GM19240 (cell line): ENCODE data around the gene RXRA.

Source experiments
- DNase-seq: peaks from one replicate; pipeline ENCODE4 v3.0.0; 2011; ENCODE audit warnings: low spot score; ENCODE audit not compliant: insufficient read length

Gene RXRA

GRCh38 chr9:134323741-134324358, 2.4 kb upstream of the RXRA start:
- DNase-seq = no peak

DNA sequence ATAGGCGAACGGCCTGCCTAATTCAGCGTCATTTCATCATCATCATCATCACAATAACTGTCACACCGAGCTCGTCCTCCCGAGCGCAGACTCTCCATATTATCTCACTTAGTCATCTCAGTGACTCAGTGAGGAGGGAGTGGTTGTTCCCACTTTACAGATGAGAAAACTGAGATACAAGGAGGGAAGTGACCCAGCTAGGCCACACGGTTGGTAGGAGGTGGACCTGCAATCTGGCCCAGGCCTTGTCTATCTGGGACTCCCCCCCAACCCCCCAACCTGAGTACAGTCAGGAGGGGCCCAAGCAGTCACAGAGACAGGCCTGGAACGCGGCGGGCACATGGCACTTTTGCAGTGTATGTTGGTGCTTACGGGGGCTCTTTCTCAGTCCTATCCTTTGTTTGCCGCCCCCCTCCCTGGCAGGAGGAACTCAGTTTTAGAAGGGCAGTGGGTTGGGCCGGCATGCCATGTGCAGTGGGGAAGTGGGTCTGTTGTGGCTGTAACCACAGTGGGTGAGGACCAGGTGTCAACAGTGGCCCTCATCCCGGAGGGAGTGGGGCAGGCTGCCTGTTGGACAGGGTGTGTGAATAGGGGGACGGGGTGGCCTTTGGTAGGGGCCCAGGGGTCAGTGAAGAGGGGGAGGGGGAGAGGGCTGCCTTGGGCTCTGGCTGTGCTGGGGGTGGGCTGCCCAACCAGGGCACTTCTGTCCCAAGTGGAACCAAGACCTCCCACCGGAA, 1.7 kb upstream of the RXRA start:
- no peak for DNase-seq

DNA sequence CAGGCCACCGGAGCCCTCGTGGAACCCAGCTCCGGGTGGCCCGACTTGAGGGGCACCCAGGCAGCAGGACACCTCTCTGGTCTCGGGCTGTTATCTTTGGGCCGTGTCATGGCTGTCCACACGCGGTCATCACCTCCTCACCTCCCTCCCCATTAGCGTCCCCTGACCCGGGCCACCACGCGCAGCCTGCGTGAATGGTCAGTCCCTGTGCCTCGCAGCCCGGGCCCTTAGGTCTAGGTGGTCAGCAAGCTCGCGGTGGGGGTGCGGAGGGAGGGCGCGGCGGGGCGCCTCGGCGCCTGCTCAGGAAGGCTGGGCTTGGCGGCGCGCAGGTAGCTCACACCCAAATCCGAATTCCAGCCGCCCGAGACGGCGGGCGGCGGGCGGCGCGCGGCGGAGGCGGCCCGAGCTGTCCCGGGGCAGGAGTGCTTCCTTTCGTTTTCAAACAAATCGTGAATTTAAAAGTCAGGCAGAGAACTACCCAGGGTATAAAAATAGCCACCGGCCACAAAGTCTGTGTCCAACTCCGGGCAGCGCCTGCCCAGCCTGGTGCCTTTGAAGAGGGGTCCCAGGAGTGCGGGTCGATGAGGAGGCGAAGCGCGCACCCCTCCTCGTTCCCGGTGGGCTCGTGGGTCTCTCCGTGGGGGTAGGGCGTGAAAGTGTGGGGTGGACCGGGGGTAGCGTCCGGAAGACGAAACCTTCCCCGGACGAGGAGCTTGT, 1.0 kb upstream of the RXRA start:
- no peak for DNase-seq

DNA sequence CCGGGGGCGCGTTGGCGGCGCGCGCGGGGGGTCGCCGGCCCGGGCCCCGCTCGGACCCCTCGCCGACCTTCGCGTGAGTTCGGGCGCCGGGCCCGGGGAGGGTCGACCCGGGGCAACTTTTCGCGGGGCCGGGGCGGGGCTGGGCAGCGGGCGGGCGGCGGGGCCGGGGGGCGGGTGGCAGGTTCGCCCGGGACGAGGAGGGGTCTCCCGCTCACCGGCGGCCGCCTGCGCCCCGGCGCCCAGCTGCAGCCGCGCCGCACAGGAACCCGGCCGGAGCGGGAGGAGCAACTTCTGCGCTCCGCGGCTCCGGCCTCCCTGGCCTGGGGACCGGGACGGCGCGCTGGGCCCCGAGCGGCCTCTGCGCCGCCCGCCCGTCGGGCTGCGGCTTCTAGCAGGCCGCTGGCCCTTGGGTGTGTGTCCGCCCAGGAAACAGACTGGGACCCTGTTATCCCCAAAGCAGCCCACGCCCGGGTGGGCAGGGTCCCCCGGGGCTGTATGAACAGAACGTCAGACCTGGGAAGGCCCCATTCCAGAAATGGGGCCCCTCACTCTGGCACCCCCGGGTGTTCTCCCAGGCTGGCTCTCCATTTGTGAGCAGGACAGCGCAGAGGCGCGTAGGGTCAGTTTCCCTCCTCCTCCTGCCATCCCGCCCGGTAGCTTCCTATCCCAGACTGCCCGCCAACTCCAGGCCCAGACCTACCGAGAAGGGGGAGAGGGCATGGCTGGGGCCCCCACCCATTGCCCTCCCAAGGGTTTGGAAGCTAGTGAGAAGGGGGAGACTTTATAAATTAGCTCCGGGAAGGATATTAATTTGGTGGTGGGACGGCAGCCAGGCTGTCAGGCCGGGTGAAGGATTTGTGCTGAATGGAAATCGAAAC, 708 bp downstream of the RXRA start:
- DNase-seq = no peak

GRCh38 chr9:134327671-134328231, 1.5 kb downstream of the RXRA start:
- DNase-seq = no peak

- no peak for DNase-seq
Measured at GRCh38 chr9:134328341-134328840, 2.1 kb downstream of the RXRA start.

DNA sequence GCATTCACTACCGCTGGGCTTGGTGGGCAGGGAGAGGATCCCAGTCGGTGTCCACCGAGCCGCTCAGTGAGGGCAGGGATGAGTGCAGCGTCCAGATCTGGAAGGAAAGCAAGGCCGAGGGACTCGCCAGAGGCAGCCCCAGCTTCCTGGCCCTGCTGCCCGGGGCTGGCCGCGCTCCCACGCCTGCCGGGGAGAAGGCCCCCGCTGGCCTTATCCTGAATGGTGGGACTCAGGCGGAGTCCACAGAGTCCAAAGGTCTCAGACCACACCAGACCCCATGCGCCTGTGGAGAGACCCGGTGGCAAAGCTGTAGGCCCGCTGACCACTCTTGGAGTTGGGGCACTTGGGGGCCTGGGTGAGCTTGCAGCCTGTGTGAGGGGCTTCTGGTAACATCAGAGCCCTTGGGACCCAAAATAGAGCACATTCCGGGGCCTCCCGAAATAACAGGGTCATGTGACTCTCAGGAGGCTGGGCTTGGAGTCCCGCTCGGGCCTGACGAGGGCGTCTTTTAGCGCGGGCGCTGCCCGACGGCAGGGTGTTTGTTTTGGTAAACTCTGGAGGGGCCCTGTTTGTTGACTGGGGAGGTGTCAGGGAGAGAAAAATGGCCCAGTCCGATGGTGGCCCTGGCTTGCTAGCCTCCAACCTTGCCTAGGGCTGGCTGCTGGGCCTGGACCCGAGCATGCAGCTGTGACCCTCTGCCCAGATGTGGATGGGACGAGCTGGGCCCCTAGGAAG, 2.8 kb downstream of the RXRA start:
- DNase-seq = no peak

- no peak for DNase-seq
Measured at GRCh38 chr9:134329576-134329855, 3.3 kb downstream of the RXRA start.

DNA sequence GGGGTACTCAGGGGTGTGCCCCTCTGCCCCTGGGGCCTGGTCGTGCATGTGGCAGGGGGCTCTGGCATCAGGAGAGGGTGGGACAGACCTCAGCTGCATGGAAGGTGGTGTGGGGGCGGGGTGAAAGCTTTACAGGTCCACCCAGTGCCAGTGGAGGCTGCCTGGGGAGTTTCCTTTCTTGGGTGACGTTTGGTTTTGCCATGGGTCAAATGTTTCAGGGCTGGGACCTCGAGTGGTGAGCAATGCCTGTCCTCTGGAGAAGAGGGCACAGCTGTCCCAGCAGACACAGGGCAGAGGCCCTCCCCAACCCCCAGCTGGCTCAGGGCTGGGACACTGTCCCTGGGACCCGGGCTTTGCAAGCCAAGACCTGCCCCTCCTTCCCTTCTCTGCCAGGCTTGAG, 3.6 kb downstream of the RXRA start:
- DNase-seq = no peak

DNA sequence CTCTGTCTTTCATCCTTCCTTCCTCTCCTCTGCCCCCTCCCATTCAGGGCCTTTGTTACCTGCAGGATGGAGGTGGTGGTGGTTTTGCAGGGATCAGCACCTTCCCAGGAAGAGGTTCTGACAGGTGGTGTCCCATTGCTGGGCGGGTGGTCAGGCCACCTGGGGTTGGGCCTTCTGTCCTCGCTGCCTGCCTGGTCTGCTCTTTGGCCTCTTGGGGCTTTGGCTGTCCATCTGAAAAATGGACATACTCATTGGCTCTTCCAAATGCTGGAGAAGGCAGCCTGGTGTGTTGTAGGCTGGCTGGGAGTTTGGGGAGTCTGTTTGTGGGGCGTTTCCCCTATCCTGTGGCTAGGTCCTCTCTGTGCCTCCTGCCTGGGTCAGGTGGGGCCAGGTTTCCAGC, 4.3 kb downstream of the RXRA start:
- no peak for DNase-seq

- no peak for DNase-seq
Measured at GRCh38 chr9:134331186-134332025, 5.2 kb downstream of the RXRA start.

DNA sequence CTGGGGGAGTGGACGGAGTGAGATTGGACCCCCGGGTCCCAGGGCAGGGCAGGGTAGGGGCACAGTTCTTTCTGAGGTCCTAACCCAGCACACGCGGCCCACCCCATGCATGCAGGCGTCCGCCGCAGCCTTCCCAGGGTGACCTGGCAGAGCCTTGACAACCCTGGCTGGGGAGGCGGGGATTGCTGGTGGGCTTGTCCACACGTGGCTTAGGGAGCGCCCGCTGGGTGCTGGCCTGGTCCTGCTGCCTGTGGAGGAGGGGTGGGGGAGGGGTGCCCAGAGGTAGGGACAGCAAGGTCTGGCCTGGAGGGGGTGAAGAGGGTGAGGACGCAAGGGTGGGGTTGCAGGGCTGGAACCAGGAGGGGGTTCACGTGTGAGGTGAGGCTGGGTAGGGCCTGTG, 6.0 kb downstream of the RXRA start:
- DNase-seq = no peak

GRCh38 chr9:134332841-134333233, 6.6 kb downstream of the RXRA start:
- no peak for DNase-seq

DNA sequence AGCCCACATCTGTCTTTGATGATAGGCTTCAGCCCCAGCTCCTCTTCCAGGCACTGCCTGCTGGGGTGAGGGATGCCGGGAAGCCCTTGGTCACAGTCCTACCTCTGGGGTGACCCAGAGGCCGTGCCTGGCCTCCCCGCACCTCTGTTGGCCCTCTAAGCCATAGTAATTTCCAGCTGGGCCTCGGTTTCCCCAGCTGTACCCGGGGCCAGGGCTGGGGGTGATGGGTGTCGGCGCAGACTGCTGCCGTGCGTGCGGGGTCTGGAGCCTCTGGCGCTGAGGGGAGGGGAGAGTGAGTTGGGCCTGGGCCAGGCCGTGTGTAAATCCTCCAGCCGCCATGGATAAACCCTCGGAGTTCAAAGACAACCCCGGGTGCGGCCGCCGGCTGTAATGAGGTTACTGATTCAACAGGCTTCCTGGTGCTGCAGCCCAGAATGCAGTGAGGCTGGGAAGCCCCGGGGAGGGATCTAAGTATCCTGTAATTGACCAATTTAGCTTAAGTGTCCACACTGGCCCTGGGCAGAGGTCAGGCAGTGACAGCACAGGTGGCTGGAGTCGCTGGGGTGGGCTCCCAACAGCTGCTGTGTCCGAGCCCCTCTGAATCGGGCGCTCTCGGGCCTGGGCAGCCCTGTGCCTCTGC, 7.1 kb downstream of the RXRA start:
- no peak for DNase-seq

GRCh38 chr9:134333874-134334581, 7.8 kb downstream of the RXRA start:
- DNase-seq = no peak

- DNase-seq = no peak
Measured at GRCh38 chr9:134335061-134335460, 8.8 kb downstream of the RXRA start.

- DNase-seq = no peak
Measured at GRCh38 chr9:134335486-134336220, 9.4 kb downstream of the RXRA start.

- DNase-seq = no peak
Measured at GRCh38 chr9:134336228-134336627, 10.0 kb downstream of the RXRA start.
